ENCODE data around the gene MED20.

MED20 gene

DNA sequence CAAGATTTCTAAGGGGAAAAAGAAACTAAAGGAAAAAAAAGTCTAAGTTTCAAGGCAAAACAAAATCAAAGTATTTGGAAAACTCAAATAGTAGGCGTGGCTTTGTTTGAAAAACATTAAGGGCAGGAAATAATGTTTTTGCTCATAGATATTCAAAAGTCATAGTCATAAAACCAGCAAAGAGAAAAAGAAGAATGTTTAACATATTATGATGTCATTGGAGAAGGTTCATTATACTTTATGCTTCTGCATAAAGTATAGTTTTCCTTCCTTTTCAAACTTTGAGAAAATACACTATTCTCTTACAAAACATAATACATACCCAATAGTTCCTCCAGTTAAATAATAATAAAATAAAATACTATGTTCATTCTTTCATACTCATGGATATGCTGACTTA, 39.4 kb downstream of the MED20 start:
- Mint-ChIP-seq H3K4me3 (no peak overlapping the region), H3K27me3 (no peaks in the 10 kb centered on the region), H3K9me3 (no peaks in the 10 kb centered on the region), H3K4me1 (no peaks in the 10 kb centered on the region), H3K36me3 (no peaks in the 10 kb centered on the region), H3K27ac (no peak overlapping the region)
- CTCF ChIA-PET: no interaction called here
- DNase-seq: no peak

DNA sequence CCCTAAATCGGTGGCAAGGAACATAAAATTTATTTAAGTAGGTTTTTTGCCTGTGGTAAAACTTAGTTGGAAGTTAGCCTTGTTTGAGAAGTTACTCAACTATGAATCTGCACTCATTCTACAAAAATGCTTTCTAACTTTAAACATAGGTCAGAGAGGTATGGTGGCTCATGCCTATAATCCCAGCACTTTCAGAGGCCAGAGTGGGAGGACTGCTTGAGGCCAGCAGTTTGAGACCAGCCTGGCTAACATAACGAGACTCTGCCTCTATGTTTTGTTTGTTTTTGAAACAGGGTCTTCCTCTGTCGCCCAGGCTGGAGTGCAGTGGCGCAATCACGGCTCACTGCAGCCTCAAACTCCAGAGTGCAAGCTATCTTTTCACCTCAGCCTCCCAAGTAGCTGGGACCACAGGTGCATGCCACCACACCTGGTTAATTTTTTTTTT, 42.0 kb downstream of the MED20 start:
- CTCF ChIA-PET: no interaction called here

DNA sequence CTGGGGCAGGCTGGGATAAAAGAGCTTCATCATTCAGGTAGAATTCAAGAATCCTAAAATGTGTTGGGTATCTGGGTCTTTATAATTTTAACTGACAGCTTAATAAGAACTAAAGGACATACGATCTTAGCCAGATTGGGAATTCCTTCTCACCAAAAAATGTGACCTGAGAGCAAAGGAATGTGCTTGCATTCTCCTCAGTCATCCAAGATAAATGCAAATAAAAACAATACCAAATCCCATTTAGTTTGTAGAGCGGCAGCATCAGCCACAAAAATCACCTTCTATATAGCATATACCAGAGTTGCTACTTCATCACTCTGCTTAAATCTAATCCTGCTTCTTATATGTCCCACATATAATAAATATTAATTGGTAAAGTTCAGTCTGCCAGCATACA, 42.7 kb downstream of the MED20 start:
- Mint-ChIP-seq H3K9me3 (no peaks in the 10 kb centered on the region), H3K27me3 (no peaks in the 10 kb centered on the region), H3K4me1 (no peaks in the 10 kb centered on the region), H3K4me3 (no peak overlapping the region), H3K27ac (no peak overlapping the region), H3K36me3 (no peaks in the 10 kb centered on the region)
- no peak for DNase-seq
- CTCF ChIA-PET: no interaction called here

More for the DNA sequence above, 42.0 kb downstream of the MED20 start:
- H3K9me3 Mint-ChIP-seq: no peaks in the 10 kb centered on the region
- no peak overlapping the region for H3K27ac Mint-ChIP-seq
- DNase-seq: no peak
- no peak overlapping the region for H3K4me3 Mint-ChIP-seq
- no peaks in the 10 kb centered on the region for H3K27me3 Mint-ChIP-seq
- H3K36me3 Mint-ChIP-seq: no peaks in the 10 kb centered on the region
- no peaks in the 10 kb centered on the region for H3K4me1 Mint-ChIP-seq

DNA sequence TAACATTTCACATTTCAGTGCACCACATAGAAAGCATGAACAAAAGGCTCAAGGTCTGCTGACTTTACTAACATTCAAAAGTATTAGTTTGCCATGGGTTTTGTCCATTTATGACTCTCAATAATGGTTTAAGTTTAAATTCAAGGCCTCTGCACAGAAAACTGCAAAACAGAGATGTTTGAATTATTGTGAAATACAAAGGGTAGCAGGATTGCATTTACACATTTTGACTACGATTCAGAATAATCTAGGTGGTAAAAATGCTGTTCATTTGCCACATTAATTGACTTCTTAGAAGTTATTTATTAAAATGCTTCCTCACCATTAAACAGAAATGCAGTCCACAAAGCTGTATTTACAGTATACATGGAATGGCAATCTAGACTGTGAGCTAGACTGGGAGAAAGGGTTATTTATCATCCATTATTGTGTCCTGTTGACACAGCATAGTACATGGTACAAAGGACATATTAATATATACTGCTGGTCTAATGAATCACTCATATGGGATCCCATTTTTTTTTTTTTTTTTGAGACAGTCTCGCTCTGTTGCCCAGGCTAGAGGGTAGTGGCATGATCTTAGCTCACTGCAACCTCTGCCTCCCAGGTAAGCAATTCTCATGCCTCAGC, 43.8 kb downstream of the MED20 start:
- Mint-ChIP-seq H3K4me3 (no peak overlapping the region), H3K27me3 (no peaks in the 10 kb centered on the region), H3K9me3 (no peaks in the 10 kb centered on the region), H3K36me3 (no peaks in the 10 kb centered on the region), H3K27ac (no peak overlapping the region), H3K4me1 (no peaks in the 10 kb centered on the region)
- CTCF ChIA-PET: interaction anchor here (0.6 to 1.3 kb wide), 2 partner anchors 20 to 30 kb away, joined by 3 to 4 read pairs; no protein-coding TSS in a partner anchor
- DNase-seq: no peak

DNA sequence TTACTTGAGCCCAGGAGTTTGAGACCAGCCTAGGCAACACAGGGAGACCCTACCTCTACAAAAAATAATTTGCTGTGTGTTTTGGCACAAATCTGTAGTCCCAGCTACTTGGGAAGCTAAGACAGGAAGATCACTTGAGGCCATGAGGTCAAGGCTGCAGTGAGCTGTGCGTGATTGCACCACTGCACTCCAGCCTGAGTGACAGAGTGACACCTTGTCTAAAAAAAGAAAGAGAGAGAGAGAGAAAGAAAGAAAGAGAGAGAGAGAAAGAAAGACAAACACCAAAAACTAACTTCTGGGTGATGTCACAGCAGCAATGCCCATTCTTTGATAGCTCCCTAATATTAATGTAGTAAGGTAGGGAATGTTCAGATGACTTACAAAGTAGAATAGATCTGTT, 46.2 kb downstream of the MED20 start:
- Mint-ChIP-seq H3K27ac (peak overlapping the region; percentile 47), H3K9me3 (no peaks in the 10 kb centered on the region), H3K27me3 (no peaks in the 10 kb centered on the region), H3K4me3 (no peak overlapping the region), H3K4me1 (no peaks in the 10 kb centered on the region), H3K36me3 (no peaks in the 10 kb centered on the region)
- CTCF ChIA-PET: interaction anchor here (1.3 kb wide), 1 partner anchor 230 kb away, joined by 4 read pairs; no protein-coding TSS in a partner anchor
- no peak for DNase-seq

DNA sequence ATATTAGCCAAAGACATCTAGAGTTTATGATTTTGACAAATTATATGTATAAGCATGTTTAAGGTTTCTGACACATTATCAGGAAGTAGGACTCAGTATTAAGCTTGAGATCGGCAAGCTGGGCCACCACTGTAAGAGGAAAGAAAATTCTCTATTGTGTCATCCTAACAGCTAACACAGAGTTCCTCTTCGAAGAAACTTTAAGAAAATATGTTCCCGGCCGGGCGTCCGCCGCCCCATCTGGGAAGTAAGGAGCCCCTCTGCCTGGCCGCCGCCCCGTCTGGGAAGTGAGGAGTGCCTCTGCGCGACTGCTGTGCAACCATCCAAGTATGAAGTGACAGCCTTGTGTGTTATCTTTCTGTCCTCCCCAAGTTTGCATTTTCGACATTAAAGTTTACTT, 48.8 kb downstream of the MED20 start:
- CTCF ChIA-PET: no interaction called here
- no peaks in the 10 kb centered on the region for H3K4me1 Mint-ChIP-seq
- no peak overlapping the region for H3K4me3 Mint-ChIP-seq
- H3K27ac Mint-ChIP-seq: no peak overlapping the region
- H3K36me3 Mint-ChIP-seq: no peaks in the 10 kb centered on the region
- no peaks in the 10 kb centered on the region for H3K27me3 Mint-ChIP-seq
- no peaks in the 10 kb centered on the region for H3K9me3 Mint-ChIP-seq
- DNase-seq: no peak

DNA sequence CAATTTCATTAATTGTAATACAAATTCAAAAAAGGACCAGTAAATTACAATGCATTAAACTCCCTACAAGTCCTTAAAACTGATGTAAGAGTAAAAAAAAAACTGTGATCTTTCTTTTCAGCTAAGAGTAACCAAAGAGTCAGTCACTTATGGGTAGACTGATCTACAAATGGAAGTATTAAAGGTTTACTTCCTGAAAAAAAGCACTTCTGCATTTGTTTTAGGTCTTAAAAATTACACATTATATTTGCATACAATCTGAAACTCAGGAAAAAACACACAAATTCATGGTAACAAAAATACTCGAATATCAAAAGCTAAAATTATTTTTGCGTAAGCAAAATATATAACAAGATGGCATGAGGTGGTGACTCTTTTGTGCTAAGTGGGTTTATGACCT, 49.2 kb downstream of the MED20 start:
- no peak overlapping the region for H3K27ac Mint-ChIP-seq

DNA sequence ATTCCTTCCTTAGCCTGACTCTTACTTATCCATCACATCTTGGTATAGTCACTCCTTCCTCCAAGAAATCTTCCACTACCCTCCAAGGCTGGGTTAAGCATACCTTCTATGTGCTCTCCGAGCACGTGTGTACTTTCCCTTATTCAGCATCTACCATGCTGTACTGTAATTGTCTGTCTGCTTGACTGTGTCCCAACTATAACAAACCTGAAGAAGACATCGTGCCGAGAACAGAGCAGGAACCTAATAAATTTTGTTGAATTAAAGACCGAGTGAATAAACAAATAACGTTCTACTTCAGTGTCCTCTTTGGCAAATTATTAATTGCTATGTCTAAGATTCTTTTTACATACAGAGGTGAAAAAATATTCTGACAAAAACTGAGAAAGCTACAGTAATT, 61.6 kb downstream of the MED20 start:
- CTCF ChIA-PET: interaction anchor here (1.5 kb wide), 1 partner anchor 12 kb away, joined by 4 read pairs; no protein-coding TSS in a partner anchor
- Mint-ChIP-seq H3K4me3 (no peak overlapping the region), H3K27ac (no peak overlapping the region), H3K4me1 (no peaks in the 10 kb centered on the region), H3K27me3 (no peaks in the 10 kb centered on the region), H3K9me3 (no peaks in the 10 kb centered on the region), H3K36me3 (no peaks in the 10 kb centered on the region)
- no peak for DNase-seq

More for the DNA sequence above, 49.2 kb downstream of the MED20 start:
- H3K4me1 Mint-ChIP-seq: no peaks in the 10 kb centered on the region
- H3K4me3 Mint-ChIP-seq: no peak overlapping the region
- no peaks in the 10 kb centered on the region for H3K36me3 Mint-ChIP-seq
- no peaks in the 10 kb centered on the region for H3K9me3 Mint-ChIP-seq
- CTCF ChIA-PET: no interaction called here
- no peak for DNase-seq
- no peaks in the 10 kb centered on the region for H3K27me3 Mint-ChIP-seq

DNA sequence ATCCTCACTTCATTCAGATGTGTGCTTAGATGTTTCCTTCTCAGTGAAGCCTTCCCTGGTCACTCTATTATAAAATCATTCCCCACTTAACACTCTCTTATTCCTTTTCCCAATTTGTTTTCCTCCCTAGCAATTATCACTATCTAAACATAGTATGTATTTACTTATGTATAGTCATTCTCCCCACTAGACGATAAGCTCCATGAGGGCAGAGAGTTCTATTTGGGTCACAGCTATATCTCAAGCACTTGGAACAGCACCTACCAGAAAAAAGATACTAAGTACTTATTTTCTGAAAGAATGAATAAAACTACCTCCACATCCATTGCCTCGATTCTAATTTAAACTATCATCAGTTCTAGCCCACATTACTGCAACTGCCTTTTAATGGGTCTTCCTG, 62.2 kb downstream of the MED20 start:
- Mint-ChIP-seq H3K4me3 (no peak overlapping the region), H3K36me3 (no peaks in the 10 kb centered on the region), H3K27ac (no peak overlapping the region), H3K9me3 (no peaks in the 10 kb centered on the region), H3K4me1 (no peaks in the 10 kb centered on the region), H3K27me3 (no peaks in the 10 kb centered on the region)
- CTCF ChIA-PET: interaction anchor here (1.5 kb wide), 1 partner anchor 12 kb away, joined by 4 read pairs; no protein-coding TSS in a partner anchor
- no peak for DNase-seq
